Kasumi-1 (cell line): ENCODE data around the gene ZDHHC14.
"Not testable (repeated sequence)": the region's sequence is repeated elsewhere in the genome, so short reads cannot be mapped to it uniquely, and the experiment has no call there.

ENCODE experiments used
- DNase-seq, 2 experiments: peaks; one replicate each; lab custom pipeline; 2025; lab: John Stamatoyannopoulos, UW

Gene ZDHHC14

GRCh38 chr6:157571269-157571668, 190.3 kb downstream of the ZDHHC14 start:
- DNase-seq = no peak

GRCh38 chr6:157571950-157572349, 191.0 kb downstream of the ZDHHC14 start:
- no peak for DNase-seq

- DNase-seq = no peak
Observed at GRCh38 chr6:157574851-157575424, 193.9 kb downstream of the ZDHHC14 start.

GRCh38 chr6:157575436-157576145, 194.6 kb downstream of the ZDHHC14 start:
- no peak for DNase-seq

GRCh38 chr6:157576991-157577390, 196.0 kb downstream of the ZDHHC14 start:
- not testable (repeated sequence) for DNase-seq

GRCh38 chr6:157578527-157578926, 197.5 kb downstream of the ZDHHC14 start:
- not testable (repeated sequence) for DNase-seq

GRCh38 chr6:157579467-157580031, 198.6 kb downstream of the ZDHHC14 start:
- DNase-seq = no peak

- DNase-seq = no peak
Observed at GRCh38 chr6:157584036-157584435, 203.0 kb downstream of the ZDHHC14 start.

GRCh38 chr6:157585274-157586087, 204.5 kb downstream of the ZDHHC14 start:
- no peak for DNase-seq

- no peak for DNase-seq
Observed at GRCh38 chr6:157586088-157586414, 205.1 kb downstream of the ZDHHC14 start.

- DNase-seq = no peak
Observed at GRCh38 chr6:157586476-157587126, 205.6 kb downstream of the ZDHHC14 start.

- no peak for DNase-seq
Observed at GRCh38 chr6:157587127-157587926, 206.3 kb downstream of the ZDHHC14 start.

GRCh38 chr6:157590654-157591053, 209.7 kb downstream of the ZDHHC14 start:
- not testable (repeated sequence) for DNase-seq

- DNase-seq = no peak
Observed at GRCh38 chr6:157592541-157592940, 211.6 kb downstream of the ZDHHC14 start.

- DNase-seq = no peak
Observed at GRCh38 chr6:157592980-157593379, 212.0 kb downstream of the ZDHHC14 start.

GRCh38 chr6:157593596-157593995, 212.6 kb downstream of the ZDHHC14 start:
- DNase-seq = no peak

- no peak for DNase-seq
Observed at GRCh38 chr6:157594292-157594691, 213.3 kb downstream of the ZDHHC14 start.

GRCh38 chr6:157595768-157596167, 214.8 kb downstream of the ZDHHC14 start:
- DNase-seq = no peak

GRCh38 chr6:157596461-157596860, 215.5 kb downstream of the ZDHHC14 start:
- DNase-seq = no peak

GRCh38 chr6:157596886-157597285, 215.9 kb downstream of the ZDHHC14 start:
- no peak for DNase-seq
